MM.1S (cell line): ENCODE data around the gene HSPB9.

Experiments used
- DNase-seq: peaks from one replicate; pipeline ENCODE4 v3.0.0-alpha.2; 2015
- H2AFZ ChIP-seq: fragments of 300-600 bp; sonication (generic); 2 replicates; pipeline ENCODE4 v1.6.0; 2016; ENCODE audit warnings: antibody characterized with exemption, low read length
- H3F3A ChIP-seq: fragments of 300-600 bp; sonication (generic); 2 replicates; pipeline ENCODE4 v1.6.1; 2016; ENCODE audit warnings: mild to moderate bottlenecking, antibody characterized with exemption, low read length, moderate library complexity, mixed read lengths; ENCODE audit not compliant: insufficient read depth
- H3K27ac ChIP-seq: fragments of 300-600 bp; sonication (generic); 2 replicates; pipeline ENCODE4 v1.5.1; 2016; ENCODE audit warnings: mild to moderate bottlenecking, low read length
- H3K27me3 ChIP-seq: fragments of 300-600 bp; sonication (generic); replicated peaks from 2 replicates; pipeline ENCODE4 v1.6.0; 2016; ENCODE audit warnings: low read length; ENCODE audit not compliant: insufficient read depth
- H3K36me3 ChIP-seq: fragments of 300-600 bp; sonication (generic); replicated peaks from 2 replicates; pipeline ENCODE4 v1.6.1; 2016; ENCODE audit warnings: mild to moderate bottlenecking, low read length, mixed read lengths; ENCODE audit not compliant: insufficient read depth
- H3K4me1 ChIP-seq: fragments of 300-600 bp; sonication (generic); 2 replicates; pipeline ENCODE4 v1.6.1; 2016; ENCODE audit warnings: low read length, mixed read lengths
- H3K4me2 ChIP-seq: fragments of 300-600 bp; sonication (generic); 2 replicates; pipeline ENCODE4 v1.6.0; 2016; ENCODE audit warnings: low read depth, low read length
- H3K4me3 ChIP-seq: fragments of 300-600 bp; sonication (generic); 2 replicates; pipeline ENCODE4 v1.5.1; 2016; ENCODE audit warnings: low read length, mixed read lengths
- H3K79me2 ChIP-seq: fragments of 300-600 bp; sonication (generic); 2 replicates; pipeline ENCODE4 v1.6.1; 2016; ENCODE audit warnings: mixed run types, low read length, mixed read lengths
- H3K9ac ChIP-seq: fragments of 300-600 bp; sonication (generic); 2 replicates; pipeline ENCODE4 v1.6.1; 2016; ENCODE audit warnings: low read length, mixed read lengths
- H3K9me2 ChIP-seq: fragments of 300-600 bp; sonication (generic); replicated peaks from 2 replicates; pipeline ENCODE4 v1.6.1; 2016; ENCODE audit warnings: mild to moderate bottlenecking, low read length, mixed read lengths; ENCODE audit not compliant: insufficient read depth
- H3K9me3 ChIP-seq: fragments of 300-600 bp; sonication (generic); replicated peaks from 2 replicates; pipeline ENCODE4 v1.6.1; 2016; ENCODE audit warnings: mild to moderate bottlenecking, low read length, mixed read lengths; ENCODE audit not compliant: insufficient read depth
- H4K20me1 ChIP-seq: fragments of 300-600 bp; sonication (generic); 2 replicates; pipeline ENCODE4 v1.6.1; 2016; ENCODE audit warnings: mild to moderate bottlenecking, low read length, moderate library complexity, mixed read lengths; ENCODE audit not compliant: insufficient read depth
- CTCF ChIP-seq: fragments of 300-600 bp; sonication (generic); IDR thresholded peaks from 2 replicates; pipeline ENCODE4 v1.5.1; 2016; ENCODE audit warnings: antibody characterized with exemption, low read length, mixed read lengths
- EZH2 ChIP-seq: fragments of 300-600 bp; sonication (generic); optimal IDR thresholded peaks from 2 replicates; pipeline ENCODE3; 2017; ENCODE audit warnings: low read depth, mild to moderate bottlenecking, antibody characterized with exemption, low read length, mixed read lengths
- EZH2phosphoT487 ChIP-seq: fragments of 300-600 bp; sonication (generic); IDR thresholded peaks from 2 replicates; pipeline ENCODE4 v1.6.1; 2018; ENCODE audit warnings: antibody characterized with exemption, low read length

HSPB9 gene

GRCh38 chr17:42117397-42118125, 5.0 kb upstream of the HSPB9 start:
- Histone ChIP-seq H3K9me3 (no peaks in the 10 kb centered on the region), H3K9me2 (no peaks in the 10 kb centered on the region), H3K4me2 (no peak overlapping the region), H3K4me3 (no peak overlapping the region), H3K9ac (no peak overlapping the region), H3F3A (peaks cover 29% of the 10 kb centered on the region), H3K4me1 (peaks cover 41% of the 10 kb centered on the region), H3K79me2 (peaks cover 14% of the 10 kb centered on the region), H3K27me3 (no peaks in the 10 kb centered on the region), H3K27ac (no peak overlapping the region), H2AFZ (no peak overlapping the region), H4K20me1 (no peaks in the 10 kb centered on the region), H3K36me3 (no peaks in the 10 kb centered on the region)
- no peak for DNase-seq
- TF ChIP-seq EZH2phosphoT487, result no peak
- no peak for TF ChIP-seq EZH2
- no peak for TF ChIP-seq CTCF

GRCh38 chr17:42118126-42118510, 4.5 kb upstream of the HSPB9 start:
- Histone ChIP-seq H4K20me1 (no peaks in the 10 kb centered on the region), H3K27ac (no peak overlapping the region), H3K9me3 (no peaks in the 10 kb centered on the region), H2AFZ (no peak overlapping the region), H3K9me2 (no peaks in the 10 kb centered on the region), H3K27me3 (no peaks in the 10 kb centered on the region), H3K4me2 (no peak overlapping the region), H3K4me3 (no peak overlapping the region), H3K9ac (no peak overlapping the region), H3K79me2 (peaks cover 14% of the 10 kb centered on the region), H3K4me1 (peaks cover 36% of the 10 kb centered on the region), H3F3A (peaks cover 23% of the 10 kb centered on the region), H3K36me3 (no peaks in the 10 kb centered on the region)
- TF ChIP-seq EZH2phosphoT487, result no peak
- no peak for TF ChIP-seq CTCF
- no peak for TF ChIP-seq EZH2
- DNase-seq, result no peak

- no peak overlapping the region for H3K27ac ChIP-seq
- no peaks in the 10 kb centered on the region for H3K9me3 ChIP-seq
- H3K79me2 ChIP-seq, result peaks cover 14% of the 10 kb centered on the region
- DNase-seq, result peak; percentile 41
- no peak overlapping the region for H3K9ac ChIP-seq
- H3F3A ChIP-seq, result peaks cover 19% of the 10 kb centered on the region; the same call in 1 of the 2 replicates
- no peaks in the 10 kb centered on the region for H4K20me1 ChIP-seq
- no peak for TF ChIP-seq EZH2
- TF ChIP-seq EZH2phosphoT487, result no peak
- TF ChIP-seq CTCF, result peak; percentile 53
- H3K36me3 ChIP-seq, result no peaks in the 10 kb centered on the region
- no peaks in the 10 kb centered on the region for H3K9me2 ChIP-seq
- H3K4me3 ChIP-seq, result no peak overlapping the region
- H3K4me1 ChIP-seq, result peaks cover 32% of the 10 kb centered on the region
- H3K4me2 ChIP-seq, result no peak overlapping the region
- no peak overlapping the region for H2AFZ ChIP-seq
- H3K27me3 ChIP-seq, result no peaks in the 10 kb centered on the region
Observed at GRCh38 chr17:42118545-42118944, 4.1 kb upstream of the HSPB9 start.
